GM18907 (cell line): ENCODE data around the gene WDFY2.
"Not testable (repeated sequence)": the region's sequence is repeated elsewhere in the genome, so short reads cannot be mapped to it uniquely, and the experiment has no call there.

Experiments used
- ATAC-seq: cut with Tn5 transposase; IDR thresholded peaks from one replicate; pipeline ENCODE4 v1.9.1; 2021; ENCODE audit warnings: mild to moderate bottlenecking, moderate library complexity; ENCODE audit not compliant: unreplicated experiment

The WDFY2 gene, protein sequence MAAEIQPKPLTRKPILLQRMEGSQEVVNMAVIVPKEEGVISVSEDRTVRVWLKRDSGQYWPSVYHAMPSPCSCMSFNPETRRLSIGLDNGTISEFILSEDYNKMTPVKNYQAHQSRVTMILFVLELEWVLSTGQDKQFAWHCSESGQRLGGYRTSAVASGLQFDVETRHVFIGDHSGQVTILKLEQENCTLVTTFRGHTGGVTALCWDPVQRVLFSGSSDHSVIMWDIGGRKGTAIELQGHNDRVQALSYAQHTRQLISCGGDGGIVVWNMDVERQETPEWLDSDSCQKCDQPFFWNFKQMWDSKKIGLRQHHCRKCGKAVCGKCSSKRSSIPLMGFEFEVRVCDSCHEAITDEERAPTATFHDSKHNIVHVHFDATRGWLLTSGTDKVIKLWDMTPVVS

GRCh38 chr13:51583875-51584730, at the start of gene WDFY2:
TSS of gene WDFY2 (plus strand) at chr13:51584462. CDS start at chr13:51584688, 226 bp downstream.
- peak; percentile 82 for ATAC-seq

- no peak for ATAC-seq
Observed at GRCh38 chr13:51538591-51539179, 45.6 kb upstream of the WDFY2 start.

DNA sequence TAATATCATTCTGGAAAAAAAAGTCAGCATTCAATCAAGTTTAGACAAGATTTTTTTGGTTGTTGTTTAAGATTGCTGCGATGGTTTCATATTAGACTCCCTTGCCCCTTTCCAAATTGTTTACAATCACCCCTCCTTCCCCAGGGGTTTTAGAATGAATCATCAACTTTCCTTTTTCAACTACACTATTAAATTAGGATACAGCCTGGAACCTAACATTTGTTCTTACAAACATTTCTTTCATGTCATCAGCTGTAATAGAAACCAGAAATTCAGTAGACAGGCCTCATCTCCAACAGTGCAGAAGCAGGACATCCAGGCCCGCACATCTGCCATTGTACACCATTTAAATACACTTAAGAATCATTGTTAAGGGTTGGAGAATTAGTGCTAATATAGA, 44.4 kb upstream of the WDFY2 start:
- no peak for ATAC-seq

DNA sequence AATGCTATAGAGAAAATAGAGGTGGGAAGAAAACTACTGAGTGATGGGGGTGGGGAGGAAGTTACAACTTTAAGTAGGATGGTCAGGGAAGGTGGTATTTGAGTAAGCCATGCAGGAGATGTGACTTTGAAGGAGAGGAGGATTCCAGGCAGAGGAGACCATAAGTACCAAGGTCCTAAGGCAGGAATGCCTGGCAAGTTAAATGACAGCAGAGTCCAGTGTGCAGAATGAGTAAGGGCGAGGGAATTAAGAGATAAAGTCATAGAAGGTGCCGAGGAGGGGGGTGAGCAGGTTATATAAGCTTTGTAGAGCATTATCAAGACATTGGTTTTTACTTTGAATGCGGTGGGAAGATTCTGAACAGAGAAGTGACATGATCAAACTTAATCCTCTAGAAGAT, 43.2 kb upstream of the WDFY2 start:
- ATAC-seq: no peak

DNA sequence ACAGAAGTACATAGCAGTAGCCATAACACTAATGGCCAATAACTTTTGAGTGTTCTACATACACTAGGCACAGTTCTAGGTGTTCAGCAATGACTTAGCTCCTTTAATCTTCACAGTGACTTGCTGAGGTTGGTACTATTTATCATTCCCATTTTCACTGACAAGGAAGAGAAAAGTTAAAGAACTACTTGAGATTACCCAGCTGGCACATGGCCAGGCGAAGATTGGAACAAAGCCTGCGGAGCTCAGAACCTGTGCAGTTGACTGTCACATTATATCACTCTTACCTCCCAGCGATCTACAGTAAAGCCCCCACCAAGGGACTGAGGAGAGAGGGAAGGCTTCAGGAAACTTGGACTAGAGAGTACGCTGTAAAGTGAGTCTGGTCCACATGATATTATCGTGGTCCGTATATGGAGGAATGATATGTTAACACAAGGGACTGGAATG, 42.4 kb upstream of the WDFY2 start:
- no peak for ATAC-seq

GRCh38 chr13:51542346-51543242, 41.7 kb upstream of the WDFY2 start:
- no peak for ATAC-seq

DNA sequence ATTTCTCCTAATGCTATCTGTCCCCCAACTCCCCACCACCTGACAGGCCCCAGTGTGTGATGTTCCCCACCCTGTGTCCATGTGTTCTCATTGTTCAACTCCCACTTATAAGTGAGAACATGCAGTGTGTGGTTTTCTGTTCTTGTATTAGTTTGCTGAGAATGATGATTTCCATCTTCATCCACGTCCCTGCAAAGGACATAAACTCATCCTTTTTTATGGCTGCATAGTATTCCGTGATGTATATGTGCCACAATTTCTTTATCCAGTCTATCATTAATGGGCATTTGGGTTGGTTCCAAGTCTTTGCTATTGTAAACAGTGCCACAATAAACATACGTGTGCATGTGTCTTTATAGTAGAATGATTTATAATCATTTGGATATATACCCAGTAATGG, 38.8 kb upstream of the WDFY2 start:
- ATAC-seq: not testable (repeated sequence)

DNA sequence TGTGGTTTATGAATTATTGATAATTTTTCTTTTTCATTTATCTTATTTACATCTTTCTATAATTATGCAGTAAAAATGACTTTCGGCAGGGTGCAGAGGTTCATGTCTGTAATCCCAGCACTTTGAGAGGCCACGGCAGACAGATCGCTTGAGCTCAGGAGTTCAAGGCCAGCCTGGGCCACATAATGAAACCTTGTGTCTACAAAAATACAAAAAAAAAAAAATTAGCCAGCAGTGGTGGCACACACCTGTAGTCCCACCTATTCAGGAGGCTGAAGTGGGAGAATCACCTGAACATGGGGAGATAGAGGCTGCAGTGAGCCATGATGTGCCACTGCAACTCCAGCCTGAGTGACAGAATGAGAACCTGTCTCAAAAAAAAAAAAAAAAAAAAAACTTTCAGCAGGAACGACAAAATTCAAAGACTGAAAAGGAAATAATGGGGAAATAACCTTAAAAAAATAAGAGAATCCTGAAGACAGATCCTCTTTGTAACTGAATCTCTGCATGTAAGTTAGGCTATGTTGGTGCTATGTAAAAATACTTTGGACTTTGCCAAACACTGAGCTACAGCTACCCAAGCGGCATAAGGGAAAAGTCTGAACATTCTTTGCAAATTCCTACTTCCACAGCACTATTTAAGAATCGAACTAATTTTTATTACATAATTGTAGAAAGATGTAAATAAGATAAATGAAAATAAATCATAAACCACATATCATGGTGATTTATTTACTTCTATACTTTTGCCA, 36.7 kb upstream of the WDFY2 start:
- no peak for ATAC-seq

DNA sequence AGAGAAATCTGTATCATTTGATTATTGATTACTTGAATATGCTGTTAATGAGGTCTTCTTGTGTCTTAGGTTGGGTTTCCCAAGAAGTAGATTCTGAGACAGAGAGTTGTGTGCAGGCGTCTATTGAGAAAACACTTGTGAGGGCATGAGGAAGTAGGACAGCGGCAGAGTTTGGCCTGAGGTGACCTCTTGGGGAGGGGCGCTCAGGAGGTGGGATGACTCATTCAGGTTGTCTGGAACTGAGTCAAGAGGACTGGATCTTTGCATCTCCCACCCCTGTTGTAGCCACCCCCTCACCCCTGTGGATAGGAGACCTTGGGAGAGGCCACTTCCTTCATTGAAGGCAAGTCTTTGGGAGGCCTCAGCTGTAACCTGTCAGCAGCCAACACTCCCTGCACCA, 35.2 kb upstream of the WDFY2 start:
- ATAC-seq: peak; percentile 87

DNA sequence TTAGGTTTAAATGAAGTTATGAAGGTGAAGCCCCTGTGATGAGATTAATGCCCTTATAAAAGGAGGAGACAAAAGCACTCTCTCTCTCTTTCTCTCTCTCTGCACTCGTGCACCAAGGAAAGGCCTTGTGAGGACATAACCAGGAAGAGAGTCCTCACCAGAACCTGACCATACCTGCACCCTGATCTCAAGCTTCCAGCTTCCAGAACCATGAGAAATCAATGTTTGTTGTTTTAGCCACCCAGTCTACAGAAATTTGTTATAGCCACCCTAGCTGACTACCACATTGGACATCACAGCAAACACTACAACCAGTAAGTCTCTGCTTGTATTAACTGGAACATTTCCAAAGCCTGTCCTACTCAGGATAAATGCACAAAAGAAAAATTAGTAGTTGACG, 34.7 kb upstream of the WDFY2 start:
- ATAC-seq: no peak

- no peak for ATAC-seq
Observed at GRCh38 chr13:51550151-51550550, 34.1 kb upstream of the WDFY2 start.

GRCh38 chr13:51551416-51551815, 32.8 kb upstream of the WDFY2 start:
- no peak for ATAC-seq

GRCh38 chr13:51552027-51552426, 32.2 kb upstream of the WDFY2 start:
- ATAC-seq: no peak

- no peak for ATAC-seq
Observed at GRCh38 chr13:51553531-51553930, 30.7 kb upstream of the WDFY2 start.

GRCh38 chr13:51556740-51557139, 27.5 kb upstream of the WDFY2 start:
- ATAC-seq: no peak

- no peak for ATAC-seq
Observed at GRCh38 chr13:51557438-51557837, 26.8 kb upstream of the WDFY2 start.

DNA sequence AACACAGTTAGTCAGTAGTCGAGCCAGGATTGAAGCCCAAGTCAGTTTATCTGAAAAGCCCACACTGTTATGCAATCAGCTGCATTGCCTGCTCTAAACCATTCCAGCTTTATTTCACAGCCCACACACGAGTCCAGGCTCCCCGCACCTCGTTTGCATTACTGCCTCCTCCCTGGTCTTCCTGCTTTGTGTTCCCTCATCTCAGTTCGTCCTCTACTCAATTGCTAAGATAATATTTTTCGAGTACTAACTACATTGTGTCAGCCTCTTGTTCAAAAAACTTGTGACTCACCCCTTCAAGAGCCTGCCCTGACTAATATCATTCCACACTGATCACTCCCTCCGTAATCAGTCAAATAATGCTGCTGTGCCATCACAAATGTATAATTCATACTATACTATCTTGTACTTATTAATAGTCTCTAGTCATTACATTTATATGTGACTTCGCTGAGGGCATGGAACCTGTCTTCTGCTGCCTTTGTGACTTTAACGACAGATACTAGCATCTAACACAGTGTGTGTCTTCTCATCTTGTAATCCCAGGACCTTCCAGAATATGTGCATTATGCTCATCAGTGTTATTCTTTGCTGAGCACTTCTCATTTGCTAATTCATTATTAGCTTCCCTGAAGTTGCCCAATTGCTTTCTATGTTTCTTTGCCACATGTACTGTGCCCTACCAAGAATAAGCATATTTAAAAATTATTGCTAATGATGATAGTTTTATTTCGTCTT, 26.2 kb upstream of the WDFY2 start:
- ATAC-seq: no peak

GRCh38 chr13:51559946-51560735, 24.1 kb upstream of the WDFY2 start:
- no peak for ATAC-seq
